Smooth muscle cell of the umbilical artery (primary cell): ENCODE results near the gene TP53I13. TPM values are rescaled to one million over a fixed set of nuclear protein-coding genes. Genes with fewer than 3 reads are reported as not detected.

Source experiments
- total RNA-seq: library from RNA; depleted of rRNA; stranded (reverse); fragments of >200 nt; gene quantifications from 2 replicates; pipeline ENCODE4 v1.2.3, GENCODE V29; 2014

Gene TP53I13, protein sequence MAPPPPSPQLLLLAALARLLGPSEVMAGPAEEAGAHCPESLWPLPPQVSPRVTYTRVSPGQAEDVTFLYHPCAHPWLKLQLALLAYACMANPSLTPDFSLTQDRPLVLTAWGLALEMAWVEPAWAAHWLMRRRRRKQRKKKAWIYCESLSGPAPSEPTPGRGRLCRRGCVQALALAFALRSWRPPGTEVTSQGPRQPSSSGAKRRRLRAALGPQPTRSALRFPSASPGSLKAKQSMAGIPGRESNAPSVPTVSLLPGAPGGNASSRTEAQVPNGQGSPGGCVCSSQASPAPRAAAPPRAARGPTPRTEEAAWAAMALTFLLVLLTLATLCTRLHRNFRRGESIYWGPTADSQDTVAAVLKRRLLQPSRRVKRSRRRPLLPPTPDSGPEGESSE
- total RNA-seq, result 61.1 and 72.2 TPM in 2 replicates

DNA sequence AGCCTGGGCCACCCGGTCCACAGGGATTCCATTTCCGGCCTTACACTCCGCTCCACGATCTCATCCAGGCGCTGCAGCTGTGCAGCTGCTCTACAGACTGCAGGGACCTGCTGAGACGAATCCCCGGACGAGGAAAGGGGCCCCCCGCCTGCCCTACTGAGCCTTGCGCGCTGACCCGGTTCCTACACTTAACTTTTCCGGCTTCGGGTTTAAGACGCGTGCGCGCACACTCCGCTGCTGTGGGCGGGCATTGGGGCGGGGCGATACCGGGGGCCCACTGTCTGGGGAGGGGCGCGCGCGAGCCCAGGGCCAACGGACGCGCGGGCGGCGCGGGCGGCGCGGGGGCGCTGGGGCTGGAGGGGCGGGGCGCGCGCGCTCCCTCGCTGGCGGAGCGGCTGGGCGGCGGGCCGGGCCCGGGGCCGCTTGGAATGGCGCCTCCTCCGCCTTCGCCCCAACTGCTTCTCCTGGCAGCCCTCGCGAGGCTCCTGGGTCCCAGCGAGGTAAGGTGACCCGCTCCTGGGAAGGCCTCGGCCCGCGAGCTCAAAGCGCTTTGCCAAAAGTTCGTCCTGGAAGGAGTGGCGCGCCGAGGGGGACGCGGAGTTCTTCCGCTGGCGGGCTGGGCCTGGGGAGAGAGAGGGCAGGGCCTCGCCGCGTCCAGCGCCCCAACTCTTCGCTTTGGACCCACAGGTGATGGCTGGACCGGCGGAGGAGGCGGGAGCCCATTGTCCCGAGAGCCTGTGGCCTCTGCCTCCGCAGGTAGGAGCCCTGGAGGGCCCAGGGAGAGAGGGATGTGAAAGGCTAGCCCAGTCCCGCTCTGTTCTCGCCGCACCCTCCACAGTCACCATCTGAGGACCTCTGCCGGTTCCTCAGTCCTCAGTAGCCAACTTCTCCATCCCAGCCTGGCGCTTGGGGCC, at the start of gene TP53I13:
TSS of gene TP53I13 (plus strand) at position 371 of the 914 bp plus-strand sequence. CDS start at position 429, 58 bp downstream.

GRCh38 chr17:29566473-29567303, 1.8 kb upstream of the TP53I13 start, which contains the start of gene ABHD15:
ABHD15 (minus strand) TSS chr17:29567037; CDS start chr17:29566966, 71 bp downstream.

DNA sequence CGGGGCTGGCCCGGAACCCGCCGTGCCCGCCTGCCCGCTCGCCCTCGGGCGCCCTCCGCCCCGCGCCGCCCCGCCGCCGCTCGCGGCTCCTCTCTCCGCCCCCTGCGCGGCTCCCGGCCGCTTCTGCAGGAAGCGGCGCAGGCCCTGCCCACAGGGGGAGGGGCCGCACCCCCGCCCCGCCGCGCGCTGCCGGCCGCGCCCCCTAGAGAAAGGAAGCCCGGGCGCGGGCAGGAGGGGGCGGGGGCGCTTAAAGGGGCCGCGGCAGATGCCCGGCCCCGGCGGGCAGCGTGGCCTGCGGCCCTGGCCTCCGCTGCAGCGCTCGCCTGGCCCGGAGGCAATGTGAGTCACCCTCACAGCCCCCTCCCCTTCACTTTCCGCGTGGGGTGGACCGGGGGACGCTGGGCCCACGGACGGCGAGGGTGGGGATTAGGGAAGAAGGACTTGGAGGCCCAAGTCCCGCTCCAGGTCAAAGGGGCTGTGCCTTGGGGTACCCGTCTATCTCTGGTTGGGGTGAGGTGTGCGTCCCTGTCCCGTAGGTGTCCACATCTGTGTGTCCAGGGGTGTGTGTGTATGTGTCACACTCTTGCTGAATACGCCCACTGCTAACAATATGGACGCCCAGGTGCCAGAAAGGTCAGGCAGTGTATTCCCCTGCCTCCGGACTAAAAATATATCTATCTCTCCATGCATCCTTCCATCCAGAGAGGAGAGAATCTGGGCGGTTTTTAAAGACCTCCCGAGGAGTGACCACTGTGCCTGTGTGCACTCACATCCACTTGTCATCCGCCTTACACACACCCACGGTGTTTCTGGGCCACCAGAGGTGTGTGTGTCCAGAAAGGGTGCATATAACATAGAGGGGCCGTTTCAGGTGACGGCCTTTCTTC, 21.3 kb downstream of the TP53I13 start, which contains the start of gene GIT1:
TSS of gene GIT1 (minus strand) at position 125 of the 887 bp plus-strand sequence. CDS start 270 bp downstream, outside the sequence.

DNA sequence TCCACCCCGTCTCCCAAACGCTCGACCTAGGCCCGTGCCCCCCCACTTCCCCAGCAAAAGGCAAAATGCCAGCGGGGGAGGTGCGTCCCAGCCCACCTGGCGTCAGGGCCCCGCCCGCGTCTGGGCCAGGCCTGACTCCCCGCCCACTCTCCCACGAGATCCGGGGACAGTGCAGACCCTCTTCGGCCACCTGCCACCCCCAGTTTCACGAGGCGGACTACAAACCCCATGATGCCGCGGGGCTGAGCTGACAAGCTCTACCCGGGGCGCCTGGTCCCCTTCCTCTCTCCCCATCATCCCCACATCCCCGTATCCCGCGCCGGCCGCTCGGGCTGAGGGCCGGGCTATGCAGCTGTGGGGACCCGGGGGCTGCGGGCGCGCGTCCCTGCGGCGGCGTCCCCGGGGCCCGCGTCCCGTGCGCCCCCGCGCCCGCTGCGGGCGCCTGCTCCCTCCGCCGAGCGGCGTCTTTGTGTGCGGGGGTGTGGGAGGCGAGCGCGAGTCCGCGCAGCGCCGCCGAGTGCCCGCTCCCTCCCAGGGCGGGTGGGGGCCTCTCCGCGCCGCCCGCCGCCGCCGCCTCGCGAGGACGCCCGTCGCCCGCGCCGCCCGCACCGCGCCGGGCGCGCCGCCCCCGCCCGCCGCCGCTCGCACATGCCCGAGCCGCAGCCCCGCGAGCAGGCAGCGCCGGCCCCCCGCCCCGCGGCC, 24.5 kb downstream of the TP53I13 start, which contains the start of gene ANKRD13B:
TSS of gene ANKRD13B (plus strand) at position 283 of the 702 bp plus-strand sequence. CDS start 490 bp downstream, outside the sequence.

Other genes starting within 250 kb of the TP53I13 start
- gene TAOK1, start 178.3 kb upstream of the TP53I13 start, total RNA-seq, result 60.9 and 75.6 TPM in 2 replicates
- 8.0 and 8.8 TPM in 2 replicates for gene ABHD15, start 1.7 kb upstream of the TP53I13 start, total RNA-seq
- gene GIT1, start 20.9 kb downstream of the TP53I13 start, total RNA-seq, result 13.1 and 42.4 TPM in 2 replicates
- gene ANKRD13B, start 24.4 kb downstream of the TP53I13 start, total RNA-seq, result 6.5 and 13.7 TPM in 2 replicates
- gene CORO6, start 54.2 kb downstream of the TP53I13 start, total RNA-seq, result 3.3 and 5.0 TPM in 2 replicates